HG03108 (cell line): ENCODE results near the gene MAP3K10.

ENCODE experiments used
- ATAC-seq: cut with Tn5 transposase; IDR thresholded peaks from one replicate; pipeline ENCODE4 v1.9.1; 2021; ENCODE audit warnings: moderate library complexity; ENCODE audit not compliant: unreplicated experiment

MAP3K10 gene

GRCh38 chr19:40232949-40233810, 42.0 kb downstream of the MAP3K10 start:
- ATAC-seq = no peak

GRCh38 chr19:40233811-40234389, 42.7 kb downstream of the MAP3K10 start:
- no peak for ATAC-seq

- ATAC-seq = no peak
Measured at GRCh38 chr19:40234429-40235237, 43.4 kb downstream of the MAP3K10 start.

DNA sequence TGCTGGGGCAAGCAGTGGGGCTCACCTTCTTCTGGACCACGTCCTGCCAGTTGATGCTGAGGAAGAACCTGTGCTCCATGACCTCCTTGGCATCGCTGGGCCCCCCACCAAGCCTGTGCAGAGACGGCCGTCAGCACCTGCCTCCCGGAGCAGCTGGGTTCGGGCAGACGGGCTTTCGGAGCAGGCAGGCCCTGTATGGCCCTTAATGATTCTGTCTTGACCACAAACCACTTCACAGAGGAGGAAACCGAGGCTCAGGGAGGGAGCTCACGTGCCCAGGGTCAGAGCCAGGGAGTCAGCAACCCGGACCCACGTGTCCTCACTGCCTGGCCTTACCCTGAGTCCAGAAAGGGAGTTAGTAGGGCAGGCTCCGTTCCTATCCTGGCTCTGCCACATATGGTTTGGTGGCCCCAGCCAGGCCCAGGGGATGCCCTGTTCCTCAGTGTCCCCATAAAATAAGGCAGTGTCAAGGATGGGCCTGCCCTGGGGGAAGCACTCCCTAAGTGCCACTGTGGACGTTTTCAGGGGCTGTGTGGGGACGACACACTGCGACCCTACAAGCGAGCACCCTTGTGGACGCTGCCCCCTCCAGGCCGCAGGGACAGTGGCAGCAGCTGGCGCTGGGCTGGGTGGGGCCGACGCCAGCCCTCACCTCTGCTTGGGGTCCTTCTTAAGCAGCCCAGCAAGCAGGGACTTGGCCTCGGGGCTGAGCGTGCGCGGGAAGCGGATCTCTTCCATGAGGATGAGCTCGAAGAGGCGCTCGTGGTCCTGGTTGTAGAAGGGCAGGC, 44.2 kb downstream of the MAP3K10 start:
- ATAC-seq = no peak

GRCh38 chr19:40236026-40236355, 44.8 kb downstream of the MAP3K10 start:
- ATAC-seq = no peak

DNA sequence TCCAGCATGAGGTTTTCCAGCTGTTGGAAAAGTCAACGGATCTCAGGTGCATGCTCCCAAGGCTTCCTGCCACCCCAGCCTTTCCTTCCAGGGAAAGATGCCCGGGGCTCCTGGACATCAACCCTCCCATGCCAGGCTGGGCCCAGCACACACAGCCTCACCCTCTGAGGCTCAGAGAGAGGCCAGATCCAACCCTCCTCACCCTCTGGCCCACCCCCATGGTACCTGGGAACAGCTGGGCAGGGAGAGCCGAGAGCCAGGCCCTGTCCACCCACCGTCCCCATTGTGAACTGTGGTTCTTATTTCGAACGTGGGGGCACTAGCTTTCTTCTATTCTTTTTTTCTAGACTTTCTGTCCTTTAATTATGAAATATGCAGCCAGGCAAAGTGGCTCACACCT, 45.1 kb downstream of the MAP3K10 start:
- no peak for ATAC-seq

- no peak for ATAC-seq
Measured at GRCh38 chr19:40237791-40238190, 46.6 kb downstream of the MAP3K10 start.

- ATAC-seq = no peak
Measured at GRCh38 chr19:40238775-40239174, 47.5 kb downstream of the MAP3K10 start.

- ATAC-seq = no peak
Measured at GRCh38 chr19:40239415-40240226, 48.4 kb downstream of the MAP3K10 start.

- no peak for ATAC-seq
Measured at GRCh38 chr19:40240332-40240731, 49.1 kb downstream of the MAP3K10 start.

- ATAC-seq = no peak
Measured at GRCh38 chr19:40241125-40241808, 50.0 kb downstream of the MAP3K10 start.

DNA sequence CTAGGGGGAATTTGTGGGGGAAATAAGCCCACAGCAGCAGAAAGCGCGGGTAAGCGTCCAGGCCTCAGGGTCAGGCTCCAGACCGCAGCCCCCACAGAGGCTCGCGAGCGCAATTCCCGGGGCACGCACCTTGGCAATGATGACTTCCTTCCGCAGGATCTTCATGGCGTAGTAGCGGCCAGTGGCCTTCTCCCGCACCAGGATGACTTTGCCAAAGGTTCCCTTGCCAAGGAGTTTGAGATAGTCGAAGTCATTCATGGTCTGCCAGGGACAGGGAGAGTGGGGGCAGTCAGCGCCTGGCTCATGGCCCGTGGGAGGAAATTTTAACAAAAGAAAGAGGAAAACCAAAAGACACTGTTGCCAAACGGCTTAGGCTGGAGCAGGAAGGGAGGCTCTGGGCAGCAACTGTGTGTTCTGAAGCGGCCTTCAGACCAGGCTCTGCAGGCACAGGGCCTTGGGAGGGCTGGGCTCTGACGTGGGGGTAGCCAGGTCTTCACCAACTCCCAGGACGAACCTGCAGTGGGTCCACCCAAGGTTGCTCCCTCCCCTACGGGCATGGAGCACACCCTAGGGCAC, 50.7 kb downstream of the MAP3K10 start:
- ATAC-seq = no peak

DNA sequence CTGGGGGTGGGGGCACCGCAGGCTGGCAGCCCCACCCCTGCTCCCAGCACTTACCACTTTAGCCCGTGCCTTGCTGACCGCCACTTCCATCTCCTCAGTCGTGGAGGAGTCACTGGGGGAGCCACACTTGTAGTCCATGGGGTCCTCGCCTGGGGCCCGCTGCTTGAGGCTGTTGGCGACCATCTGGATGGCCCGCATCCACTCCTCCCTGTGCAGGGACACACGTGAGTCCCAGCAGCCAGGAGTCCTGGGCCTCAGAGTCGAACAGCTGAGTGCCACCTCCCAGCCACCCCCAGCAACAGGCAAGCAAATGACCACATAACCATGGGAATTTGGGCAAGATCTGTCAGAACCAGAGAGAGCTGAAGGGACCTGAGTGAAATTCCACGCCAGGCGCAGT, 51.3 kb downstream of the MAP3K10 start:
- no peak for ATAC-seq

DNA sequence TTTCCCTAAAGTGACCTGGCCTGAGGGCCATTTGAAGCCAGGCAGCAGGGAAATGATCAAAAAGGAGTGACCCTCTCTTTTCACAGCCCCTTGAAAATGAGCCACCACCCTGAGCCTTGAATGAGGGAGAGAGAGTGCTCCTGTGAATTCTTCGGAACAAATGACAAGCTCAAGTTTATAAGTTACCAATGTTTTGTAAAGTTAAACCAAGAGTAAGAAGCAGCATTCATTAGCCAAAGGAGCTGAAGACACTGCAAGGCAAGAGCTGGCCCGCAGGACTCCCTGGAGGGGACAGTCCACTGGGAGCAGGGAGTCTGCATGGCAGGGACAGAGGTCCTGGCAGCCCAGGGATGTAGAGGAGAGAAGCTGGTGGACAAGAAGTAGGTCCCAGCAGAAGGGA, 52.0 kb downstream of the MAP3K10 start:
- ATAC-seq = no peak

- ATAC-seq = no peak
Measured at GRCh38 chr19:40244579-40245317, 53.5 kb downstream of the MAP3K10 start.

- no peak for ATAC-seq
Measured at GRCh38 chr19:40245506-40246128, 54.4 kb downstream of the MAP3K10 start.

DNA sequence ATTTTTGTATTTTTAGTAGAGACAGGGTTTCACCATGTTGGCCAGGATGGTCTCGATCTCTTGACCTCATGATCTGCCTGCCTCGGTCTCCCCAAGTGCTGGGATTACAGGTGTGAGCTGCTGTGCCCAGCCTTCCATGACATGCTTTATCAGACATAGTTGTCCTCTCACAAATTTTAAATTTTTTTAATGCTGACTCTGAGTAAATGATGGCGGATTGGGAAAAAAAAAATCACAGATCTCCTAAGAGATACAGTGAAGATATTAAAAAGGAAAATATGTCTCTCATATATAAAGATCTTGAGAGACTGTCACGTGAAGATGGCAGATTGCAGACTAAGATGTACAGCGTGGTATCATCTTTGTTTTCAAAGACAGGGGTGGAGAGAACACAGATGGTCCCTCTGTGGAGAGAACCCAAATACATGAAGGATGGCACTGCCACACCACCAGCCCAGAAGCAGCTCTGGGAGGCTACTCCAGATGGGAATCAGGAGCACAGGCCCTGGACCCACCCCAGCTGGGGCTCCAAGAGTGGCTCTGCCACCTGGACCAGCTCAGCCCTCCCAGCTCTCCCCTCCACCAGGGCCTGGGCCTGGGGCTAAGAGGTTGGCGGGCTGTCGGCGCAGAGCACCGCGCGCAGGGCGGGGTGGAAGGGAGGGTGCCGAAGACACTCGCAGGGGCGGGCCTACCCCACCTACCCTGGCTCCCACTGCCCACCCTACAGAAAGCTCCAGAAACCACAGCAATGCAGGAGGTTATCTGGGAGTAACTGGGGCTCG, 55.3 kb downstream of the MAP3K10 start:
- no peak for ATAC-seq
